CD4-positive, alpha-beta T cell treated with Interleukin-4 for 1 hour (primary cell): ENCODE measurements around the gene IL37.

ENCODE experiments used
- DNase-seq, 2 donors: peaks; one replicate each; pipeline ENCODE4 v3.0.0-alpha.2; 2020 to 2022

IL37 gene

DNA sequence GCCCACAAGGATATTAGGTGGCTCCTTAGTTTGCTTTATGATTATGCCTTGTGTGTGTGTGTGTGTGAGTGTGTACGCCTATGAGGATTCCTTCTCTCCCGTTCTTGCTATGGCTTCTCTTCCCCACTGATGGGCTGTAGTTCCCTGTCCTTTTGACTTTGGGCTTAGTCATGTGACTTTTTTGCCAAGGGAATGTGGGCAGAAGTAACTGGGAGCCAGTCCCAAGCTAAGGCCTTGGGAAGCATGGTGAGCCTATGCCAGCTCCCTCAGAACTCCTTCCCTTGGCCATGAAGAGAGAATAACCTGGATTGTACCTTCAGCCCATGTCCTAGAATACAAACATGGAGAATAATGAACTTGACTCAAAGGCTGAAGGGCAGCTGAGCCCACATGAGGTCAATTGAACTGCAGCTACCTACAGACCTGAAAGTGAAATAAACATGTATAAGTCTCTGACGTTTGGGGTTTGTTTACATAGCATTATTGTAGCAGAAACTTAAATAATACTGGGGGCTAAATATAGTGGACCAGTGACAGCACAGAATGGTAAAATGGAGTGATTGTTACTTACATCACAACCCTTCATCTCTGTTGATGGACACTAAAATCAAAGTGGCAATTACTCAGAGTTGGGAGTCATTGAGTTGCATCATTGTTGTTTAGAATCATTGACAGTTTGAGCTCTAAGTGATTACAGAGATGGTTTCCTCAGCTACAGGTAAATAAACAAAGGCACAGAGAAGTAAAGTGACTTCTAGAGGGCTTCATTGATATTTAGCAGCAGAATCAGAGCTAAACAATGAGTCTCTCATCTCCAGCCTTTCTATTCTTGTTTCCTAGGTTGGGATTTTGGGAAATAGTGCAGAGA lies 51.6 kb downstream of the IL37 start:
- DNase-seq: no peak

GRCh38 chr2:112967023-112967422 lies 56.1 kb downstream of the IL37 start:
- DNase-seq: no peak
